Measurements from ENCODE around the gene MARF1. TPM values are rescaled to one million over a fixed set of nuclear protein-coding genes. Genes with fewer than 3 reads are reported as not detected.

MARF1 gene
- total RNA-seq, 1 donor from 2014 or later: 70.5 TPM

GRCh38 chr16:15621456-15621855 is 21.5 kb downstream of the MARF1 start:
- Mint-ChIP-seq H3K36me3 (ENCODE audit: unreplicated experiment) (no peaks in the 10 kb centered on the region), H3K27me3 (ENCODE audit: unreplicated experiment) (no peaks in the 10 kb centered on the region), H3K27ac (ENCODE audit: unreplicated experiment) (no peak overlapping the region), H3K4me1 (ENCODE audit: low read depth, unreplicated experiment) (no peaks in the 10 kb centered on the region), H3K4me3 (ENCODE audit: unreplicated experiment) (no peak overlapping the region), H3K9me3 (ENCODE audit: unreplicated experiment) (no peaks in the 10 kb centered on the region)
- TF ChIP-seq CTCF (IDR thresholded peaks at IDR 0.05; ENCODE audit: partially characterized antibody, unreplicated experiment): no peak
- DNase-seq: no peak

DNA sequence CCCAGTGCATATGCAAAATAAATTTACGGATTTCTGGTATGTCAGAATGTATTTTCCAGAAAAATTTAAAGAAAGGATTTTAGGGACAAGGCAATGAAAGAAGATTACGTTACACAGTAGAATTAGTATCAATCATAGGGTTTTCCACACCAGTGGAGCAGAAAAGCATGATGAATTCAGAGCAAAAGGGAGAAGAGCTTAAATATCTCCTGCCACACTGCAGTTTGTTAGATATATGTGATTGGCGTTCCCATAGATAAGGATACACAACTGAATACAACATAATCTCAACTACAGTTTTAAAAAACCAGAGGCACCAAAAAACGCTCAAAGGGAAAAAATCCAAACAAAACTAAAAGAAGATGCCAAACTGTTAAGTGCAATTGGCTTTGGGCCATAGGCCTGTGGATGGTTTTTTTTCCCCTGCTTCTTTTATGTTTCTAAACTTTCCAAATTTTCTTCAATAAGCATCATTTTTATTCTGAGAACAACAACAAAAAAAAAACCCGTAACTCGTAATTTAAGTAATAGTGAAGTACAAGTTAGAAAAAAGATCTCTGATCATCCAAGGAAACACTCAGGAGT is 22.3 kb downstream of the MARF1 start:
- no peak for TF ChIP-seq CTCF (IDR thresholded peaks at IDR 0.05; ENCODE audit: partially characterized antibody, unreplicated experiment)
- DNase-seq: no peak
- Mint-ChIP-seq H3K4me1 (ENCODE audit: low read depth, unreplicated experiment) (no peaks in the 10 kb centered on the region), H3K36me3 (ENCODE audit: unreplicated experiment) (no peaks in the 10 kb centered on the region), H3K4me3 (ENCODE audit: unreplicated experiment) (no peak overlapping the region), H3K9me3 (ENCODE audit: unreplicated experiment) (no peaks in the 10 kb centered on the region), H3K27me3 (ENCODE audit: unreplicated experiment) (no peaks in the 10 kb centered on the region), H3K27ac (ENCODE audit: unreplicated experiment) (no peak overlapping the region)

GRCh38 chr16:15618392-15618791 is 24.6 kb downstream of the MARF1 start:
- Mint-ChIP-seq H3K4me3 (ENCODE audit: unreplicated experiment) (no peak overlapping the region), H3K27me3 (ENCODE audit: unreplicated experiment) (no peaks in the 10 kb centered on the region), H3K4me1 (ENCODE audit: low read depth, unreplicated experiment) (no peaks in the 10 kb centered on the region), H3K9me3 (ENCODE audit: unreplicated experiment) (no peaks in the 10 kb centered on the region), H3K27ac (ENCODE audit: unreplicated experiment) (no peak overlapping the region), H3K36me3 (ENCODE audit: unreplicated experiment) (no peaks in the 10 kb centered on the region)
- DNase-seq: no peak
- TF ChIP-seq CTCF (IDR thresholded peaks at IDR 0.05; ENCODE audit: partially characterized antibody, unreplicated experiment): no peak

DNA sequence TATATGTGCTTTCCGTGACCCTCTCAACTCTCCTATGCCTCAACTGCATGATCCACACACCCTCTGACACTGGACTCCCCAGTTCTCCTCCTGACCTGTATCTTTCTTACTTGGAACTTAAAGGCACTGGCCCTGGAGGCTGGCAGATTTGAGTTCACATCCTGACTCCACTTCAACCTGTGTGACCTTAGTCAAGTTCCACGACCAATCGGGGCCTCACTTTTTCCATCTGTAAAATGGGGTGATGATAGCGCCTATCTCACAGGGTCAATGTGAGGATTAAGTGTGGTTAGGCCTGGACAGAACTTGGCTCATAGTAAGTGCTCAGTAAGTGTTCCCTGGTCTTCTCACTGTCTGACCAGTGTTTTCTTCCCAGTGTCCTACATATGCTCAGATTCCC is 25.1 kb downstream of the MARF1 start:
- Mint-ChIP-seq H3K4me3 (ENCODE audit: unreplicated experiment) (no peak overlapping the region), H3K4me1 (ENCODE audit: low read depth, unreplicated experiment) (no peaks in the 10 kb centered on the region)

More for the DNA sequence above, 25.1 kb downstream of the MARF1 start:
- Mint-ChIP-seq H3K27ac (ENCODE audit: unreplicated experiment) (no peak overlapping the region), H3K9me3 (ENCODE audit: unreplicated experiment) (no peaks in the 10 kb centered on the region), H3K27me3 (ENCODE audit: unreplicated experiment) (no peaks in the 10 kb centered on the region), H3K36me3 (ENCODE audit: unreplicated experiment) (no peaks in the 10 kb centered on the region)
- no peak for TF ChIP-seq CTCF (IDR thresholded peaks at IDR 0.05; ENCODE audit: partially characterized antibody, unreplicated experiment)
- no peak for DNase-seq
